Colon (tissue), 2 donors: ENCODE data around the gene LEMD1.

ENCODE experiments used
- FAIRE-seq: peaks from 2 replicates; lab custom pipeline; 2012; peaks lifted over from hg19 to GRCh38; lab: Jason Lieb, UNC
- donor health status: control.
- donor health status: control.

Gene LEMD1, protein sequence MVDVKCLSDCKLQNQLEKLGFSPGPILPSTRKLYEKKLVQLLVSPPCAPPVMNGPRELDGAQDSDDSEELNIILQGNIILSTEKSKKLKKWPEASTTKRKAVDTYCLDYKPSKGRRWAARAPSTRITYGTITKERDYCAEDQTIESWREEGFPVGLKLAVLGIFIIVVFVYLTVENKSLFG

DNA sequence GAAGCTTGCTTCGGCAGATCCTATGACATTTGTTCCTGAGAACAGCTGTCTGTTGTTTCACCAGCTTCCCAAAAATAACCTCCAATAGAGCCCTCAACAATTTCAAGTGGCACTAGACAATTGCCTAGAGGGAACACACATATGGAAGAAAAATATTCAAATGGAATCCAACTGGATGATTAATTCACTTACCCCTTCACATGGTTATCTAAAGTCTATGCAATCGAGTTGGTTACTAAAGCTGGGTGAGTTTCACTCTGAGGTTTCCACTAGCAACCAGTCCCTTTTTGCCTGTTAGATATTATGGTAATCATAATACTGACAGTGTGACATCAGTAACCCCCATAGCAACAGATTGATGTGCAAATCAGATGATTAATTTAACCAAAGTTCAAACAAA, at the start of gene LEMD1:
Gene LEMD1, minus strand, starts transcription at position 259 of the 400 bp plus-strand sequence. CDS start 1,520 bp downstream, outside the sequence.
- FAIRE-seq, result no peak

- FAIRE-seq, result no peak
Measured at GRCh38 chr1:205470131-205470530, 48.3 kb upstream of the LEMD1 start.

- FAIRE-seq, result no peak
Measured at GRCh38 chr1:205466595-205467220, 44.9 kb upstream of the LEMD1 start.

- no peak for FAIRE-seq
Measured at GRCh38 chr1:205465392-205465791, 43.5 kb upstream of the LEMD1 start.

DNA sequence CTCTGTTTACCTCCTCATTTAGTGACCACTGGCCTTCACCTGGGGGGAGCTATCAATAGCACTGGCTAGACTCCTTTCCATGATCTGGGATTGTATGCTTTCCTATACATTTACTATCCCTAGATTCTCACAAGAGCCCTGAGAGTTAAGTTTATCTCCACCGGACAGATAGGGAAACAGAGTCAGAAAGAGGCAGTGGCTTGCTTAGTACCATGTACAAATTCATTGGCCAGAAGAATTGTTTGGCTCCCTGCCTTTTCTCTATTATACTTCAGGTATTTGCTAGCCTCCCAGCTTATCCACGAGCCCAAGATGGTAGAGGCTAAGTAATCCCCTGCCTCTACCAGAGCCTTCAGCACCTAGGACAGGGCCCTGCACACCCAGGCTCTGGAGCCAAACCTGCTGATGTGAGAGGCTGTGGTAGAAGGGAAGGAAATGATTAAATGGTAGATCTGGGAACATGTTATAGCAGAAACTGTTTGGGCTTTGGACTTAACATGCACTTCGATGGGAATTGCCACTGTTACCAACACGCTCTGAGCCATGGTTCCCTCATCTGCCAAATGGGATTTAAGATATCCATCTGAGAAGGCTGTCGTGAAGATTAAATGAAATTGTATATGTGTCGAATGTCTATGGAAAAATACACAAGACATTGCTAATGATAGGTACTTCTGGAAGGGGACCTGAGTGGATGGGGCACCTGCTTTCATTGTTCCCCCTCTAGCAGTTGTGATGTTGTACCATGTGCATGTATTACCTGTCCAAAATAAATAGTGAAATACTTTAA, 37.1 kb upstream of the LEMD1 start:
- FAIRE-seq, result no peak

GRCh38 chr1:205456868-205457745, 35.3 kb upstream of the LEMD1 start:
- FAIRE-seq, result no peak

GRCh38 chr1:205456383-205456867, 34.6 kb upstream of the LEMD1 start:
- no peak for FAIRE-seq

GRCh38 chr1:205455581-205456382, 33.9 kb upstream of the LEMD1 start, which contains the start of gene BLACAT1:
TSS of gene BLACAT1 (minus strand) at chr1:205456045.
- no peak for FAIRE-seq

- FAIRE-seq, result no peak
Measured at GRCh38 chr1:205454903-205455335, 33.1 kb upstream of the LEMD1 start.

DNA sequence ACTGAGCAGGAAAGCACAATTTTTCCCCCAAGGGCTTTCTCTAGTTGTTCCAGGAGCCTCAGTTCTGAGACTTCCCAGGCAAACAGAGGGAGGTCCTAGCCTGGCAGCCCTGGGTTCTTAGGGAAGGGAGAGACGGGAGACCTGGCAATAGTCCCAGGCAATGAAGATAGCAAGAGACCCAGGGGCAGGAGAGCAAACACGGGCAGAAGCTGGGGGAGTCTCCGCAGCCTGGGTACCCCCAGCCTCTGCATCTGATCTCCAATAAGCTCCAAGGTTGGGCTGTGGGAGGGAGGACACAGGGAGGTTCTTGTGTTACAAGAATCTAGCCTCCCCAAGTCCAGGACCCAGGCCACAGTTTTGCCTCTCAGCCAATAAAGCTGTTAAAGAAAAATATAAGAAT, 31.6 kb upstream of the LEMD1 start:
- FAIRE-seq, result no peak

GRCh38 chr1:205452933-205453332, 31.1 kb upstream of the LEMD1 start:
- FAIRE-seq, result no peak

- no peak for FAIRE-seq
Measured at GRCh38 chr1:205452364-205452763, 30.5 kb upstream of the LEMD1 start.

DNA sequence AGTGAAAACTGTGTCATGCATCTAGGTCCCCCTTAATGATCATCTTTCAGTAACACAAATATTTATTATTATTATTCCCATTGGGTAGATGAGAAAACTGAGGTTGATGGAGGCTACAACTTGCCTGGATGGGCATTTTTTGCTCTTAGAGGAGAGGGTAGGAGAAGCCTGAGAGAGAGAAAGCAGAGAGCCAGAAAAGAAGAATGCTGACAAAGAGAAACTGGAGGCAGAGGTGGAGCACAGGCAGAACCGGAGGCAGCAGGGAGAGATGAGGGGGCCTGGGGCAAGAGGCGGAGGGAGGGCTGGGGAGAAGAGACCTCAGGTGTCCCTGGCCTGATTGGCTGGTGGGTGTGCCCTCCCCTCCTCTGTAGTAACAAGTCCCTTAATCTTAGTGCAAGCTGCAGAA, 29.9 kb upstream of the LEMD1 start:
- no peak for FAIRE-seq

DNA sequence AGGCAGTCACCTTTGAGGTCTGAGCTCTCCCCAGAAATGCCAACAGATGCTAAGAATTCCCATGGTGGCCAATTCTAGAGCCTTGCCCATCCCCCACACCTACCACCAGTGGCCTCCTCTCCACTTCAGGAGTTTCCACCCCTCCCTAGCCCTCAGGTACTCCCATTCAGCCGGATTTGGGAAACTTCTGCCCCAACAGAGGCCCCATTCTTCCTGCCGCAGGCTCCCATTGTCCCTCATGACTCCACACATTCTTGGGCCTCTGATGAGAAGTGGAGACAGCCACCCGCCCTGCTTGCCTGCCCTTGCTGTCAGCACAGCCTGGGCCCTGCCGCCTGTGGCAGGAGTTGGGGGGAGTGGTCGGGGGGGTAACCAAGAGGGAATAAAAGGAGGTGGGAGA, 29.3 kb upstream of the LEMD1 start:
- FAIRE-seq, result no peak

DNA sequence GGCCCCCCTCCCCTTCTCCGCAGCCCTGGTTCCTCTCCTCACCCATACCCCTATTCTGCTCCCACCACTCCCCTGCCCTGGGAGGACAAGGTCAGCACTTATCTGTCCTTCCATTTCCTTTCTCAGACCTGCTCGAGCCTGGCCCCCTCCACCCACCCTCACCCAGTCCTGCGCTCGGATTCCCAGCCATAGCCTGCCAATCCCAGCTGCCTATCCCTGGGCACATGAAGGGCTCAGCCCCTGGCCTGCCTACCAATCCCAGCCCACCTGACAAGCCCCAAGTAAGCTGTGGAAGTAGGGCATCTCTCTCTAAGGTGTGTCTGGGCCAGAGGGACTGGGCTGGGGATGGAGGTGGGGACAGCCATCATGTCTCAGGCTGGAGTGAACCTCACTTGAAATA, 28.6 kb upstream of the LEMD1 start:
- FAIRE-seq, result no peak

DNA sequence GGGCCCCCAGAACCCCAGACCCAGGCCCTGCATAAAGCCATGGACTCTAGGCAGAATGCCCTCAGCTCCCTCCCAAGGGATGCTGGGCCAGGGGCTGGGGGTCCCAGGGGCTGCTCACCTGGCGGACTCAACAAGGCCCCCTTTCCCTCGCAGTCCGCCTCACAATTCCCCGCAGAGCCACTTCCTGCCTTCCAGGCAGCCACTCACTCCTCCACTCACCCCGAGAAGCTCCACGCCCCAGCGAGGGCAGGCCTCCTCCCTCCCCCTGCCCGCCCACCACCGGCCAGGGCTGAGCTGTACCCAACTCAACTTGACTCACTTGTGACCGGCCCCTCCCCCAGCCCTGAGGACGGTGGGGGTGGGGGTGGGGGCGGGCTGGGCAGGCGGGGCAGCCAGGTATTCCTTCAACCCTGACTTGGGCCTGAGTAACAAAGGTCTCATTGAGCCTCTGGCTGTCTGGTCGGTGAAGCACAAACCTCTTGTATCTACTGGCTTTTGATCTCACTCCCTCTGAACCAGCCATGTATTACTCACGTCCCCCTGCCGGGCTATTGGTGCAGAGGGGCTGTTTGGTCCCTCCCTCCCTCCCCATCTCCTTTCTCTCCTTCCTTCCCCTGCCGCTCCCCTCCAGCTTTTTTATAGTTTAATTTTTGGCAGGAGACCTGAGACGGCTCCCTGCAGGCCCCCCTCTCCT, 28.0 kb upstream of the LEMD1 start:
- FAIRE-seq, result no peak

GRCh38 chr1:205449254-205449749, 27.4 kb upstream of the LEMD1 start:
- no peak for FAIRE-seq

DNA sequence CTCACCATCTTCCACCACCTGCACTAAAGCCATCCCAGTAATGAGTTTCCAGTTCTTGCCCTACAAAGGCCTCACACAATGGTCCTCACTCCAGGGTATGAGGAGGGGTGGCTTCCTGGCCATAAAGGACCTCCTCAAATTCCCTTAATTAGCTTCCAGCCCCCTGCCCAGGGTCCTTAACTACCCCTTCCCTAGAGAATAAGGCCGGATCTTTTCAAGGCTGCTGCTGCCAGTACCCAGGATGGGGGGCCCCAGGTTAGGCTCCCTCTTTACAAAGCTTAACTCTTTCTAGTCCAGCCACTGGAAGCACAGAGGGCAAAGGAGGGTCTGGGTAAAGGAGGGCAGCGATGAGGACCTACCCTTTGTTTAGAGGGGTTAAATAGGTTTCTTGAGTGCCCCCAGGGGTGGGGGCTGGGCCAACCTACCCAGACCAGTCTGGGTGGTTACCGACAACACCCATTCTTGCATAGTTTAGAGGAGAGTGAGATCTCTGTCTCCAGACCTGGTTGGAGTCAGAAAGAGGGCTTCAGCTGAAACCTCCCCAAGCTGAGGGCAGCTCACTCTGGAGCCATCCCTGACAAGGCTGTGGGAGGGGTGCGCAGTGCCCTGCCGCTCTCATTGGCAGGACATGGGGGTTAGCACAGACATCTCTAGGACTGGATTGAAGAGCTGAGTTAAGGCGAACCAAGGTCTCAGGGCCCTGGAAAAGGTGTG, 26.8 kb upstream of the LEMD1 start:
- no peak for FAIRE-seq

DNA sequence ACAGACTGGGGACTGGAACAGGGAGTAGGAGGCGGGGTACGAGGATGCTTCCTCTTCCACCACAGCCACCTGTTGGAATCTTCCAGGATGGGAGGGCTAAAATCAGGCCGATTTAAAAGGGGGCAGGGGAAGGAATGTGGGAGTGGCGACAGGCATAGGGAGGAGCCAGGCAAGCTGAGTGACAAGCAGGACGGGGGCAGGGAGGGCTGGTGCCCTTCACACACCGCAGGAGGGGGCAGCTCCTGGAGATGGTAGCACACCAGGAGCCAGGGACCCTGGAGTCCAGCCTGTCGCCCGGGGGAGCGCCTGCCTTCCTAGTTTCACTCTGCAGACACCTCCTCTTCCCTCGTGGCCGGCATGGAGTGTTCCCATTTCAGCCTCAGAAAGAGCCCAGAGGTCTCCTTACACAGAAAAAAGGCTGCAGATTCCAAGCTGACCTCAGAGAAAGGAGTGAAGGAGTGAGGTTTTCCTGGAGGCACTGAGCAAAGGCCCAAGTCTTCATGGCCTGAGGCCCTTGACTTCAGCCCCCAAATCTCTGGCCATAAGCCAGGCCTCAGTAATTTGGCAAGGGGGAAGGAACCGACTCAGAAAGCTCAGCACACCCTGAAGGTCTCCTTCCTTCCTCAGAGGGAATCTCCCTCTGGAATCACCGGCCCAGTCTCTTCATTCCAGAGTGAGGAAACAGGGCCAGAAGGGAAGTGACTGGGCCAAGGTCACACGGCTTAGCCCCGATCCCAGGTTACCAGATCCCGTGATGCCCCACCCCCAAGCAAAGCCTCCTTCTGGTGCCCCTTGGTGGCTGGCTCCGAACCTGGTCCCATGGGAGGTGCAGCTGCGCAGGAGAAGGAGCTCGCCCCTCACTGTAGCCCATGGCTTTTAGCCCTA, 25.8 kb upstream of the LEMD1 start:
- no peak for FAIRE-seq
